Measurements from ENCODE around the gene USE1. TPM values are rescaled to one million over a fixed set of nuclear protein-coding genes. Genes with fewer than 3 reads are reported as not detected.
A peak's percentile ranks its signal among the peaks of the same experiment; 100 is the strongest.

USE1 gene
- total and polyA plus RNA-seq, 9 of the 15 experiments (the other 6 are each of a cell fraction or from before 2014, with no cell fraction given): 17.3 to 52.4 (median 34.0) TPM

DNA sequence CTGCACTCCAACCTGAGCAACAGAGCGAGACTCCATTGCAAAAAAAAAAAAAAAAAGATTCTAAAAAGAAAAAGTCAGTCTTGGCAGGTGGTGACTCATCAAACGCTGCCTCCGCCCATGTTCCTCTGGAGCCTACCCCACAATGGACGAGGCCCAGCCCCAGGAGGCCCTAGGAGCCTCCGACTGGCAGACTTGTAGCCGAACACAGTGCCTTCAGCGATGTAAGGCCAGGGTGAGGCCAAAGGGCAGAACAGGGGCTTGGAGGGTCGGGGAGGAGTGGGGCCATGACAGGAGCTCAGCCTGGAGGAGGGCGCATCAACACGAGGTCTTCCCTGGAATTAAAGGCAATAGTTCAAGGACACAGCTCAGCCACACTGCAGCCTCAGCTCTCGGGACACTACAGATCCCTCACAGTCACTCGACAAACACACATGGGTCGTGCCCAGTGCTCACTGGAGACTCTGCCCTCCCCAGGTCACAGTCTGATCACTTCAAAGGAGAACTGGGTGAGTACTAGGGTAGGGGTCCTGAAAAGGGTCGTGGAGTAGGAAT lies 5.1 kb downstream of the USE1 start:
- FAIRE-seq (peak; percentile 82), DNase-seq (ENCODE audit: extremely low read depth in 1 of 4, low spot score in 3 of 4) (peak; percentile 59 to 85 (median 66)), ATAC-seq (peak; percentile 80)
- Histone ChIP-seq H2AFZ (ENCODE audit: low read depth, low read length) (peak overlapping the region; percentile 87), H3K36me3 (ENCODE audit: control insufficient read depth, insufficient read depth, low read length) (peaks cover 24% of the 10 kb centered on the region; the same call in 2 of the 3 replicates), H3K4me1 (replicated peaks in 1 of 2; ENCODE audit: control insufficient read depth in 2 of 2, insufficient read depth in 2 of 2, low read length in 2 of 2) (peaks cover 13 to 29% of the 10 kb centered on the region in 2 experiments), H4K20me1 (replicated peaks; ENCODE audit: control insufficient read depth, insufficient read depth, low read length) (no peaks in the 10 kb centered on the region), H3K27ac (ENCODE audit: extremely low read depth, low read depth, low read length) (peak overlapping the region; percentile 84), H3K4me2 (ENCODE audit: insufficient read depth, low read length) (peak overlapping the region; percentile 63), H3K27me3 (ENCODE audit: control insufficient read depth in 2 of 2, insufficient read depth in 2 of 2, low read length in 2 of 2) (no peaks in the 10 kb centered on the region), H3K4me3 (no peak overlapping the region), H3K9me3 (replicated peaks; ENCODE audit: control insufficient read depth, insufficient read depth, low read depth, low read length) (no peaks in the 10 kb centered on the region), H3K9me1 (ENCODE audit: control insufficient read depth, insufficient read depth, low read length) (peaks cover 3% of the 10 kb centered on the region), H3K79me2 (ENCODE audit: control insufficient read depth, insufficient read depth, low read length) (peaks cover 9% of the 10 kb centered on the region), H3K9ac (ENCODE audit: insufficient read depth in 1 of 2, low read depth in 2 of 2, low read length in 2 of 2) (peak overlapping the region; percentile 71 to 92)
- BruUV-seq (replicated peaks): no TSS peak
- in situ Hi-C loops (cut with MboI) (no loop called here), intact Hi-C loops (cut with micrococcal nuclease) (no loop called here)
- CTCF ChIA-PET (ENCODE audit: low intra/inter-chr PET ratio): no interaction called here
- POLR2A ChIA-PET: interaction anchor here (0.6 to 11.9 kb wide), 7 partner anchors 9 to 1834 kb away, joined by 3 to 129 read pairs (median 3); partner anchors contain the start of gene GTPBP3
- 24% methylated on average over 13 of the region's 14 CpGs for WGBS (ENCODE audit: insufficient coverage, low coverage, missing lambda C conversion rate)
- TF ChIP-seq ZFP36 (IDR thresholded peaks at IDR 0.05; ENCODE audit: low read depth, low read length, partially characterized antibody) (no peak), ZBTB8A (IDR thresholded peaks at IDR 0.05; ENCODE audit: partially characterized antibody) (no peak), ESRRA (IDR thresholded peaks at IDR 0.05; ENCODE audit: borderline replicate concordance, low read depth) (0 out of 2 replicates have a peak, but pooled peaks have one; percentile 26), CHD1 (IDR thresholded peaks at IDR 0.05; ENCODE audit: low read length) (no peak), FOXA3 (CRISPR knock-in tag; conservative IDR thresholded peaks at IDR 0.05 in 1 of 2, IDR thresholded peaks at IDR 0.05 in 1 of 2) (no peak; a peak in 1 of 4 replicates), KAT7 (CRISPR knock-in tag; IDR thresholded peaks at IDR 0.05; ENCODE audit: borderline replicate concordance) (no peak), SMC3 (conservative IDR thresholded peaks at IDR 0.05; ENCODE audit: insufficient read depth, low read depth, low read length) (no peak), MEF2A (IDR thresholded peaks at IDR 0.05; ENCODE audit: control insufficient read depth, low read depth, low read length) (no peak), SREBF2 (CRISPR knock-in tag; IDR thresholded peaks at IDR 0.05) (no peak)
- TF ChIP-seq, protein P1, sequence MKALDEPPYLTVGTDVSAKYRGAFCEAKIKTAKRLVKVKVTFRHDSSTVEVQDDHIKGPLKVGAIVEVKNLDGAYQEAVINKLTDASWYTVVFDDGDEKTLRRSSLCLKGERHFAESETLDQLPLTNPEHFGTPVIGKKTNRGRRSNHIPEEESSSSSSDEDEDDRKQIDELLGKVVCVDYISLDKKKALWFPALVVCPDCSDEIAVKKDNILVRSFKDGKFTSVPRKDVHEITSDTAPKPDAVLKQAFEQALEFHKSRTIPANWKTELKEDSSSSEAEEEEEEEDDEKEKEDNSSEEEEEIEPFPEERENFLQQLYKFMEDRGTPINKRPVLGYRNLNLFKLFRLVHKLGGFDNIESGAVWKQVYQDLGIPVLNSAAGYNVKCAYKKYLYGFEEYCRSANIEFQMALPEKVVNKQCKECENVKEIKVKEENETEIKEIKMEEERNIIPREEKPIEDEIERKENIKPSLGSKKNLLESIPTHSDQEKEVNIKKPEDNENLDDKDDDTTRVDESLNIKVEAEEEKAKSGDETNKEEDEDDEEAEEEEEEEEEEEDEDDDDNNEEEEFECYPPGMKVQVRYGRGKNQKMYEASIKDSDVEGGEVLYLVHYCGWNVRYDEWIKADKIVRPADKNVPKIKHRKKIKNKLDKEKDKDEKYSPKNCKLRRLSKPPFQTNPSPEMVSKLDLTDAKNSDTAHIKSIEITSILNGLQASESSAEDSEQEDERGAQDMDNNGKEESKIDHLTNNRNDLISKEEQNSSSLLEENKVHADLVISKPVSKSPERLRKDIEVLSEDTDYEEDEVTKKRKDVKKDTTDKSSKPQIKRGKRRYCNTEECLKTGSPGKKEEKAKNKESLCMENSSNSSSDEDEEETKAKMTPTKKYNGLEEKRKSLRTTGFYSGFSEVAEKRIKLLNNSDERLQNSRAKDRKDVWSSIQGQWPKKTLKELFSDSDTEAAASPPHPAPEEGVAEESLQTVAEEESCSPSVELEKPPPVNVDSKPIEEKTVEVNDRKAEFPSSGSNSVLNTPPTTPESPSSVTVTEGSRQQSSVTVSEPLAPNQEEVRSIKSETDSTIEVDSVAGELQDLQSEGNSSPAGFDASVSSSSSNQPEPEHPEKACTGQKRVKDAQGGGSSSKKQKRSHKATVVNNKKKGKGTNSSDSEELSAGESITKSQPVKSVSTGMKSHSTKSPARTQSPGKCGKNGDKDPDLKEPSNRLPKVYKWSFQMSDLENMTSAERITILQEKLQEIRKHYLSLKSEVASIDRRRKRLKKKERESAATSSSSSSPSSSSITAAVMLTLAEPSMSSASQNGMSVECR (CRISPR knock-in tag; IDR thresholded peaks at IDR 0.05): peak; percentile 36; the same call in 1 of the 2 replicates
- TF ChIP-seq, protein P2, sequence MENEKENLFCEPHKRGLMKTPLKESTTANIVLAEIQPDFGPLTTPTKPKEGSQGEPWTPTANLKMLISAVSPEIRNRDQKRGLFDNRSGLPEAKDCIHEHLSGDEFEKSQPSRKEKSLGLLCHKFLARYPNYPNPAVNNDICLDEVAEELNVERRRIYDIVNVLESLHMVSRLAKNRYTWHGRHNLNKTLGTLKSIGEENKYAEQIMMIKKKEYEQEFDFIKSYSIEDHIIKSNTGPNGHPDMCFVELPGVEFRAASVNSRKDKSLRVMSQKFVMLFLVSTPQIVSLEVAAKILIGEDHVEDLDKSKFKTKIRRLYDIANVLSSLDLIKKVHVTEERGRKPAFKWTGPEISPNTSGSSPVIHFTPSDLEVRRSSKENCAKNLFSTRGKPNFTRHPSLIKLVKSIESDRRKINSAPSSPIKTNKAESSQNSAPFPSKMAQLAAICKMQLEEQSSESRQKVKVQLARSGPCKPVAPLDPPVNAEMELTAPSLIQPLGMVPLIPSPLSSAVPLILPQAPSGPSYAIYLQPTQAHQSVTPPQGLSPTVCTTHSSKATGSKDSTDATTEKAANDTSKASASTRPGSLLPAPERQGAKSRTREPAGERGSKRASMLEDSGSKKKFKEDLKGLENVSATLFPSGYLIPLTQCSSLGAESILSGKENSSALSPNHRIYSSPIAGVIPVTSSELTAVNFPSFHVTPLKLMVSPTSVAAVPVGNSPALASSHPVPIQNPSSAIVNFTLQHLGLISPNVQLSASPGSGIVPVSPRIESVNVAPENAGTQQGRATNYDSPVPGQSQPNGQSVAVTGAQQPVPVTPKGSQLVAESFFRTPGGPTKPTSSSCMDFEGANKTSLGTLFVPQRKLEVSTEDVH (IDR thresholded peaks at IDR 0.05; ENCODE audit: low read depth, partially characterized antibody): no peak
- TF ChIP-seq, protein P3, sequence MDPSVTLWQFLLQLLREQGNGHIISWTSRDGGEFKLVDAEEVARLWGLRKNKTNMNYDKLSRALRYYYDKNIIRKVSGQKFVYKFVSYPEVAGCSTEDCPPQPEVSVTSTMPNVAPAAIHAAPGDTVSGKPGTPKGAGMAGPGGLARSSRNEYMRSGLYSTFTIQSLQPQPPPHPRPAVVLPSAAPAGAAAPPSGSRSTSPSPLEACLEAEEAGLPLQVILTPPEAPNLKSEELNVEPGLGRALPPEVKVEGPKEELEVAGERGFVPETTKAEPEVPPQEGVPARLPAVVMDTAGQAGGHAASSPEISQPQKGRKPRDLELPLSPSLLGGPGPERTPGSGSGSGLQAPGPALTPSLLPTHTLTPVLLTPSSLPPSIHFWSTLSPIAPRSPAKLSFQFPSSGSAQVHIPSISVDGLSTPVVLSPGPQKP (CRISPR knock-in tag; IDR thresholded peaks at IDR 0.05): no peak

Data from K562 (cell line).